ENCODE measurements around the gene PLBD2.
A peak's percentile ranks its signal among the peaks of the same experiment; 100 is the strongest.

PLBD2 gene

DNA sequence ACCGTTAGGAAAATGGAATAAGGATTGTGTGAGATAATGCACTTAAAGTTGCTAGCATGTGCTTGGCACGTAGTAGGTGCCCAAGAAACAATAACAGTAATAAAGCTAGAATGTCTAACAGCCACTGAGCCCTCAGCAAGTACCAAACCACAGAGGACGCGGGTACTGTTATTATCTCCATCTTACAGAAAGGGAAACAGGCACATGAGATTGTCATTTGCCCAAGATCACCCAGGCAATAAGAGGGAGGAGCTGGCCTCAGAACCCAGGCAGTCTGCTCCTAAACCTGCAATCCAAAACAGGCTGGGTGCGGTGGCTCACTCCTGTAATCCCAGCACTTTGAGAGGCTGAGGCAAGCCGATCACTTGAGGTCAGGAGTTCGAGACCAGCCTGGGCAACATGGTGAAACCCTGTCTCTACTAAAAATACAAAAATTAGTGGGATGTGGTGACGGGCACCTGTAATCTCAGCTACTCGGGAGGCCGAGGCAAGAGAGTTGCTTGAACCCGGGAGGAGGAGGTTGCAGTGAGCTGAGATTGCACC lies 50.4 kb downstream of the PLBD2 start:
- peaks cover 40% of the 10 kb centered on the region for H3K27me3 Mint-ChIP-seq
- no peak overlapping the region for H3K4me3 Mint-ChIP-seq
- no peaks in the 10 kb centered on the region for H3K9me3 Mint-ChIP-seq
- H3K4me1 Mint-ChIP-seq, result no peaks in the 10 kb centered on the region
- H3K27ac Mint-ChIP-seq (ENCODE audit: low read depth), result no peak overlapping the region
- no peak for DNase-seq (ENCODE audit: low spot score in 2 of 2)
- H3K36me3 Mint-ChIP-seq (ENCODE audit: insufficient read depth), result no peaks in the 10 kb centered on the region
- no peak for ATAC-seq (replicated peaks; ENCODE audit: extremely low read depth, poor library complexity, severe bottlenecking)

- no peaks in the 10 kb centered on the region for H3K9me3 Mint-ChIP-seq
- DNase-seq (ENCODE audit: low spot score in 2 of 2) (no peak), ATAC-seq (replicated peaks; ENCODE audit: extremely low read depth, poor library complexity, severe bottlenecking) (no peak)
- H3K27me3 Mint-ChIP-seq, result peaks cover 39% of the 10 kb centered on the region
- no peaks in the 10 kb centered on the region for H3K36me3 Mint-ChIP-seq (ENCODE audit: insufficient read depth)
- no peak overlapping the region for H3K4me3 Mint-ChIP-seq
- H3K4me1 Mint-ChIP-seq, result no peaks in the 10 kb centered on the region
- no peak overlapping the region for H3K27ac Mint-ChIP-seq (ENCODE audit: low read depth)
Measured at GRCh38 chr12:113409462-113410124, 51.2 kb downstream of the PLBD2 start.

DNA sequence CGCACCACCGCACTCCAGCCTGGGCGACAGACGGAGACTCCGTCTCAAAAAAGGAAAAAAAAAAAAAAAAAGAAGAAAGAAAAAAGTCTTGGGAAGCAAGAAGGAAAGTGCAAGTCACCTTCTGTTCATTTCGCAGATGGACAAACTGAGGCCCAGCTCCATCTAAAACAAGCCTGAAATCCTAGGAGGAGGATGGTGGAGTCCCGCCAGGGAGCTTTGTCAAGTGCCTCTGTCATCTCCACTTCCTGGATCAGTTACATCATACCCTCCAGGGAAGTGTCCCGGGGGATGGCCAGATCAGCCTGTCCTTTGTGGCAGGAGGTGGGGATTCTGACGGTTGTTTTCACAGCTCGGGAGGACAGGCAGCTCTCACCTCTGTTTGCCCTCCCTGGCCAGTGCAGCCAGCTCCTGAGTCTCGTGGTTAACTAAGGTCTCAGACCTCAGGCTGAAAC lies 55.1 kb downstream of the PLBD2 start:
- Mint-ChIP-seq H3K9me3 (no peaks in the 10 kb centered on the region), H3K4me3 (no peak overlapping the region), H3K36me3 (ENCODE audit: insufficient read depth) (no peaks in the 10 kb centered on the region), H3K27me3 (peaks cover 48% of the 10 kb centered on the region), H3K4me1 (no peaks in the 10 kb centered on the region), H3K27ac (ENCODE audit: low read depth) (no peak overlapping the region)
- no peak for DNase-seq (ENCODE audit: low spot score in 2 of 2)
- ATAC-seq (replicated peaks; ENCODE audit: extremely low read depth, poor library complexity, severe bottlenecking), result no peak

- H3K36me3 Mint-ChIP-seq (ENCODE audit: insufficient read depth), result no peaks in the 10 kb centered on the region
- no peaks in the 10 kb centered on the region for H3K4me1 Mint-ChIP-seq
- H3K27ac Mint-ChIP-seq (ENCODE audit: low read depth), result no peak overlapping the region
- DNase-seq (ENCODE audit: low spot score in 2 of 2), result no peak
- no peak for ATAC-seq (replicated peaks; ENCODE audit: extremely low read depth, poor library complexity, severe bottlenecking)
- no peak overlapping the region for H3K4me3 Mint-ChIP-seq
- peaks cover 47% of the 10 kb centered on the region for H3K27me3 Mint-ChIP-seq
- H3K9me3 Mint-ChIP-seq, result no peaks in the 10 kb centered on the region
Measured at GRCh38 chr12:113414519-113415038, 56.2 kb downstream of the PLBD2 start.

DNA sequence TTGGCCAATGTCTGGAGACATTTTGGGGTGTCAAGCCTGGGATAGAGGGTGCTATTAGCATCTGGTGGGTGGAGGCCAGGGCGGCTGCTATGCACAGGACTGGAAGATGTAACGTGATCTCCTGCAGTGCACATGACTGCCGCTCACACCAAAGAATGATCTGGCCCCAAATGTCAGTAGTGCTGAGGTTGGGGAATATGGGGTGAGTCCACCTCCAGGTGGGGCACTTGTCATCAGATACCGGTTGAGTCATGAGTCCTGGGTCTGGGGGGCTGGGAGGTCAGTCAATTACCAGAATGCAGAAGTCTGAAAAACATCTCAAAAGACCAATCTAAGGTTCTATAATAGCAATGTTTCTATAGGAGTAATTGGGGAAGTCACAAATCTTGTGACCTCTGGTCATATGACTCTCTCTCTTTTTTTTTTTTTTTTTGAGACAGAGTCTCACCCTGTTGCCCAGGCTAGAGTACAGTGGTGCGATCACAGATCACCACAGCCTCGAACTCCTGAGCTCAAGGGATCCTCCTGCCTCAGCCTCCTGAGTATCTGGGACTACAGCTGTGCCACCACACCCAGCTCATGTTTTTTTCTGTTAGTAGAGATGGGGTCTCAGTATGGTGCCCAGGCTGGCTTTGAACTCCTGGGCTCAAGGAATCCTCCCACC lies 57.8 kb downstream of the PLBD2 start:
- H3K4me1 Mint-ChIP-seq, result no peaks in the 10 kb centered on the region
- H3K9me3 Mint-ChIP-seq, result no peaks in the 10 kb centered on the region
- H3K4me3 Mint-ChIP-seq, result no peak overlapping the region
- H3K27ac Mint-ChIP-seq (ENCODE audit: low read depth), result no peak overlapping the region
- no peaks in the 10 kb centered on the region for H3K36me3 Mint-ChIP-seq (ENCODE audit: insufficient read depth)
- ATAC-seq (replicated peaks; ENCODE audit: extremely low read depth, poor library complexity, severe bottlenecking) (no peak), DNase-seq (ENCODE audit: low spot score in 2 of 2) (no peak)
- H3K27me3 Mint-ChIP-seq, result peaks cover 39% of the 10 kb centered on the region

DNA sequence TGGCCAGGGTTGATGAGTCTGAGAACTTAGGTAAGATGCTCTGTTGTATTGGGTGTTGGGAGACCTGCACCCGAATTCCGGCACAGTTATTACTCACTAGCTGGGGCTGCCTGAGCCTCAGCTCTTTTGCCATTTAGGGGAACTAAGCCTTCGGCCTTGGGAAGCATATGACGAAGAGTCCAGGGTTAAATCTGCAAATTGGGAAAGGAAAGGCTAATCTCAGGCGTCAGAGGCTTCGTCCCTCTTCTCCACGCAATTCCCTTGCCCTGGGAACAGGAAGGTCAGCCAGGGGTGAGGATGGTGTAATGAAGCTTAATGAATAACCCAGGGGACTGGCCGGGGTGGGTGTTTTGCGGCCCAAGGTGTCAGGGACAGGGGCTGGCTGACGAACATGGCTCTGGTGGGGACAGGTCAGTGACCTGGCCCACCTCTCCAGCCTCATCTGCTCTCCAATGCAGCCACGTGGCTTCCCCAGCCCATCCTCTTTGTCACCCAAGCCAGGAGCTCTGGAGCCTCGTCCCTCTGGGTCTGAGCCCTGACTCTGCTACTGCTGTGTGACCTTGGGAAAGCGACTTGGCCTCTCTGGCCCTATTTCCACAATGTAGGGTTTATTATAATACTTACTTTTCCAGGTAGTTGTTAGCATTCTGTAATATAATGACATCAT lies 60.0 kb downstream of the PLBD2 start:
- no peak for ATAC-seq (replicated peaks; ENCODE audit: extremely low read depth, poor library complexity, severe bottlenecking)
- H3K27ac Mint-ChIP-seq (ENCODE audit: low read depth), result no peak overlapping the region
- peaks cover 42% of the 10 kb centered on the region for H3K27me3 Mint-ChIP-seq
- no peaks in the 10 kb centered on the region for H3K9me3 Mint-ChIP-seq
- H3K4me1 Mint-ChIP-seq, result peaks cover 7% of the 10 kb centered on the region
- H3K4me3 Mint-ChIP-seq, result no peak overlapping the region
- H3K36me3 Mint-ChIP-seq (ENCODE audit: insufficient read depth), result no peaks in the 10 kb centered on the region
- DNase-seq (ENCODE audit: low spot score in 2 of 2), result no peak

GRCh38 chr12:113420996-113421595 lies 62.7 kb downstream of the PLBD2 start:
- ATAC-seq (replicated peaks; ENCODE audit: extremely low read depth, poor library complexity, severe bottlenecking) (no peak), DNase-seq (ENCODE audit: low spot score in 2 of 2) (no peak)
- no peaks in the 10 kb centered on the region for H3K9me3 Mint-ChIP-seq
- H3K27ac Mint-ChIP-seq (ENCODE audit: low read depth), result no peak overlapping the region
- H3K36me3 Mint-ChIP-seq (ENCODE audit: insufficient read depth), result no peaks in the 10 kb centered on the region
- peak overlapping the region; percentile 95 for H3K4me3 Mint-ChIP-seq
- H3K4me1 Mint-ChIP-seq, result peaks cover 7% of the 10 kb centered on the region
- peaks cover 28% of the 10 kb centered on the region for H3K27me3 Mint-ChIP-seq

DNA sequence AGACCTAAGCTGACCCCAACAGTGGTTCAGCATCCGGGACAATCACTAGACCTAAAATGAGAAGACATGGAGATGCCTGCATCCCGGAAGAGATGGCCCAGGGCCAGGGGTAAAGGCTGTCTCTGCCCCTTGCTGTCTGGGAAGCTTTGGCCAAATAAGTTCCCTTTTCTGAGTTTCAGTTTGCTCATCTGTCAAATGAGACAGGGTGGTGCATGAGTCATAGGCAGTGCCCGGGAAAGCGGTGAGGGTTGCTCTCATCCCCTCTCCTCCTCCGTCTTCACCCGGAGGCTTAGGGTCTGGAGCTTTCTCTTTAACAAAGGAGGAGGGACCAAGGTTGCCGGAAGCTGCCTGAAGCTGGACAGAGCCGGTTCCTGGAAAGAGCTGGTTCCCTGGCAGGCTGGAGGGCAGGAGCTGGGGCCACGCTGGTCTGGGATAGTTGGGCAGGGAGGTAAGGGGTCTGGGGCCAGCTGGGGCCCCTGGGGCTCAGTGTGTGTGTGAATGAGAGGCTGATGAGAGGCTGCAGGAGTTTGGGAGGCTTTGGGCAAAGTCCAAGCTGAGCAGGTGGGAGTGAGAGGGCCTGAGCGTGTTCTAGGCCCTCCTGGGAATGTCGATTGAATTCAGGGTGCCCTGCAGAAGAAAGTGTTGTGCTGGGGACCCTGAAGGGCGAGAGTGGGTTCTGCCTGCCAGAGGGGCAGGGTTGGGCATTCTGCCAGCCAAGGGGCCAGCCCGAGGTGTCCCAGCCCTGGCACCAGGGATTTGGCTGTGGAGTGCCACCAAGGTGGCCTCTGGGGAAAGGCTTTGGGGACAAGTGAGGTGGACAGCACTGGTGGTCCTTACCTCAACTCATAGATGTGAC lies 63.9 kb downstream of the PLBD2 start, which contains the start of gene SDSL:
Gene SDSL (plus strand): TSS at position 351 of the 856 bp plus-strand sequence. CDS start 5,603 bp downstream, outside the sequence.
- Mint-ChIP-seq H3K27me3 (peaks cover 28% of the 10 kb centered on the region), H3K36me3 (ENCODE audit: insufficient read depth) (no peaks in the 10 kb centered on the region), H3K4me3 (peak within 1 kb of the TSS; percentile 95), H3K9me3 (no peaks in the 10 kb centered on the region), H3K27ac (ENCODE audit: low read depth) (peak within 1 kb of the TSS; percentile 88), H3K4me1 (peaks cover 7% of the 10 kb centered on the region)
- DNase-seq (ENCODE audit: low spot score in 2 of 2) (peak in 1 of 2 donors; percentile 11), ATAC-seq (replicated peaks; ENCODE audit: extremely low read depth, poor library complexity, severe bottlenecking) (peak; percentile 75)

DNA sequence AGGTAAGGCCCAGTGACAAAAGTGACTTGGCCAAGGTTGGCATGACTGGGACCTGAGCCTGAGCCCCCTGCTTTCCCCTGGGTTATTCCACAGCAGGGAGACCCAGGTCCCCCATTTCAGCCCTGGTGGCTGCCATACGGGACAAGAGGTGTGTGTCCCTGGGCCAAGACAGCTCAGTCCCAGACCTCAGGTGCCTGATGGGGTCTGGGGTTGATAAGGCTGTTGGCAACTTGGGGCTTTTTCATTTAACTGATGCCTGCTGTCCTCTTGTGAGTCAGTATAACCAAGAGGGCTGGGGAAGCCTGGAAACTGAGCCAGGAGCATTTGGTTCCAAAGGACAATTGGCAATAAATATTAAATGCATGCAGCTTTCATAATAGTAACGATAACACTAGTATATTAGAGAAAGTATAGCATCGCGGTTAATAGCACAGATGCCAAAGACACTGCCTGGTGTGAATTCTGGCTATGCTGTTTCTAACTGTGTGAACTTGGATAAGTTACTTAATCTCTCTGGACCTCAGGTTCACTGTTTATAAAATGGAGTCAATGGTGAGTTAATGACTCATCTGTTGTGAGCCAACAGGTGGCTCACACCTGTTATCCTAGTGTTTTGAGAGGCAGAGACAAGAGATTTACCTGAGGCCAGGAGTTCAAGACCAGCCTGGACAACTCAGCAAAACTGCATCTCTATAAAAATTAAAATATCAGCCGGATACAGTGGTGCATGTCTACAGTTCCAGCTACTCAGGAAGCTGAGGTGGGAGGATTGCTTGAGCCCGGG lies 64.7 kb downstream of the PLBD2 start:
- no peak for DNase-seq (ENCODE audit: low spot score in 2 of 2)
- no peak for ATAC-seq (replicated peaks; ENCODE audit: extremely low read depth, poor library complexity, severe bottlenecking)
- no peaks in the 10 kb centered on the region for H3K36me3 Mint-ChIP-seq (ENCODE audit: insufficient read depth)
- H3K9me3 Mint-ChIP-seq, result no peaks in the 10 kb centered on the region
- H3K4me1 Mint-ChIP-seq, result peaks cover 7% of the 10 kb centered on the region
- H3K27ac Mint-ChIP-seq (ENCODE audit: low read depth), result peak overlapping the region; percentile 88
- peaks cover 25% of the 10 kb centered on the region for H3K27me3 Mint-ChIP-seq
- H3K4me3 Mint-ChIP-seq, result peak overlapping the region; percentile 95

GRCh38 chr12:113424456-113424855 lies 66.1 kb downstream of the PLBD2 start:
- Mint-ChIP-seq H3K4me1 (peaks cover 7% of the 10 kb centered on the region), H3K9me3 (no peaks in the 10 kb centered on the region), H3K4me3 (no peak overlapping the region), H3K36me3 (ENCODE audit: insufficient read depth) (no peaks in the 10 kb centered on the region), H3K27ac (ENCODE audit: low read depth) (no peak overlapping the region), H3K27me3 (peaks cover 30% of the 10 kb centered on the region)
- ATAC-seq (replicated peaks; ENCODE audit: extremely low read depth, poor library complexity, severe bottlenecking), result no peak
- no peak for DNase-seq (ENCODE audit: low spot score in 2 of 2)
